HG03159 (cell line): ENCODE results near the gene UGGT2.
"Not testable (repeated sequence)": the region's sequence is repeated elsewhere in the genome, so short reads cannot be mapped to it uniquely, and the experiment has no call there.

Experiments used
- ATAC-seq: cut with Tn5 transposase; IDR thresholded peaks from one replicate; pipeline ENCODE4 v1.9.1; 2021; ENCODE audit warnings: mild to moderate bottlenecking, moderate library complexity; ENCODE audit not compliant: unreplicated experiment

Gene UGGT2

DNA sequence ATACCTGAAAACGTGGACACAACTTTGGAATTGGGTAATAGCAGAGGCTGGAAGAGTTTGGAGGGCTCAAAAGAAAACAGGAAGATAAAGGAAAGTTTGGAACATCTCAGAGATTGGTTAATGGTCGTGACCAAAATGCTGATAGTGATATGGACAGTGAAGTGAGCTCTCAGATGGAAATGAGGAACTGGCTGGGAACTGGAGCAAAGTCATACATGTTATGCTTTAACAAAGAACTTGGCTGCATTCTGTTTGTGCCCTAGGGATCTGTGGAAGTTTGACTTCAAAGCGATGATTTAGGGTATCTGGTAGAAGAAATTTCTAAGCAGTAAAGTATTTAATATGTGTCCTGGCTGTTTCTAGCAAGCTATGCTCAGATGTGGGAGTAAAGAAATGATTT lies 240.1 kb downstream of the UGGT2 start:
- no peak for ATAC-seq

DNA sequence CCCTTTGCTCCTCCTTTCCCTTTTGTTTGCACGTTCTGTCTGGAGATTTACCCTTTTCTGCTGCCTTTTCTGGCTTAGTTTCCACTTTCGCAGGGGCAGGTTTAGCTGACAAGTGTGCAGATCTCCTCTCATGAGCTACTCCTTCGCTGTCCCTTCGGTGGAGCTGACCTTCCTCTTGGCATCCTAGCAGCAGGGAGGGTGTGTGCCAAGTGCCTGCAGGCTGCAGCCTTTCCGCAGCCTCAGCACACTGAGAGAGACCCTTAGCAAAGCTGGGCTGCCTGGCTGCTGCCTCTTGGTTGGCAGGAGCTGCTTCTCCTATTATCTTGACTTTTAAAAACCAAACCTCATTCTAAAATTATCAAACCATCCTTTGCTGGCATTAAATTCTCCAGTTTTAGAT lies 243.8 kb downstream of the UGGT2 start:
- no peak for ATAC-seq

DNA sequence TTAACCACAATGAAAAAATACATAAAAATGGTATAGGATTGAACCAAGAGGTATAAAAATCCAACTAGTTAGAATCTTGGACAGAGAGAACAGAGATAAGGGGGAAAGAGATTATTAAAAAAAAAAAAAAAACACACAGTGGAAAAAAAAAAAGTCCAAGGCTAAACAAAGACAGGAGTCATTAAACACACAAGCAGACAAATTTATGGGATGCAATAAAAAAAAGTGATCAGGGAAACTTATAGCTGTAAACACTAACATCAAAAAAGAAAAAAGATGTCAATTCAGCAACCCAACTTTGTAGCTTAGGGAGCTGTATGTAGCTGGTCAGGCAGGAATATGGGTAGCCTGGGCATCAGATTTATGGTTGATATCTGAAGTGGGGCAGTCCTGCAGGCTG lies 247.3 kb downstream of the UGGT2 start:
- ATAC-seq, result no peak

DNA sequence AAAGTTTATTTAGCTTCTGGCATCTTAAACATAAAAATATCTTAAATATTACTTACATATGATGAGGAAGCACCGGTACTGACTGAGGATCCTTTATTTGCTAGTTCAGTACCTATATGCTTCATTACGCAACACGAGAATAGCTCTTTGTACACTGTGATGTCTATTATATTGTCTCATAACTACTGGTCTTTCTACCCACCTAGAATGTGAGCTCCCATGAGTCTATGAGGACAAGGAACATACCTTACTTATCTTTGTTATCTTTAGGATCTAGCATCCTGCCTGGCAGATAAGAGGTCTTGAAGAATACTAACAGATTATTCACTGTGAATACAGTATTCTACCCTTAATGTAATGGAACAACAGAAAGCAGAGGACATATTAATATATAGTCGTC lies 251.4 kb downstream of the UGGT2 start:
- no peak for ATAC-seq

DNA sequence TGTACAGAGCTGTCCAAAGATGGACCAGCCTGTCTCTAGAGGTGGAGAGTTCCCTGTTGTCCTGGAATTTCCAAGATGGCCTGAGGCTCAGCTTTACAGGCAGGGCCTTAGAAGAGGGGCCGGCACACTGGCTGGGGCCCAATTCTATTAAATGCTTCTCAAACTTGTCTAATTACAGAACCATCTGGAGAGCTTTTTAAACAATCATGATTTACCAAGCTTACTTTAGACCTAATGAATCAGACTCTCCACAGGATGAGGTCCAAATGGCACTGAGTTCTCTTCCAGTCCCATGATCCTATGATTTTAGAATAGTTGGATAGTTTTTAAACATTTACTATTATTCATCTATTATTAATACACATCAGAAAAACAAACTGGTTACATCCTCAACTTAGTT lies 252.8 kb downstream of the UGGT2 start:
- no peak for ATAC-seq

DNA sequence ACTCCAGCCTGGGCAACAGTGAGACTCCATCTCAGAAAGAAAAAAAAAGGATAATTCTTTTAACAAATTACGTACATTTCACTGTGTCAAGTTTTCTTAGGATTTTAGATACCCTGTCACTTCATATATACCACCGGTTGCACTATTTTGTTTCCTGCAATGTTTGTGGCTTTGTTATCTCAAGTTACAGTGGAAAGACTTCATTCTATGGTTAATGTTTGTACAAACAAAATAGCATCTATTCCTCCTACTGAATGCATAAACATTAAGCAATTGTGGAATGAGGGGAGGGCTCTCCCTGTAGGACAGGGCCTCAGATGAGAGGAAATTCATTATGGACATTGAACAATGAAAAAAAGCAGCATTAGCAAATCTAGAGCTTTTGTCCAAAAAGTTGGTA lies 256.2 kb downstream of the UGGT2 start:
- no peak for ATAC-seq

DNA sequence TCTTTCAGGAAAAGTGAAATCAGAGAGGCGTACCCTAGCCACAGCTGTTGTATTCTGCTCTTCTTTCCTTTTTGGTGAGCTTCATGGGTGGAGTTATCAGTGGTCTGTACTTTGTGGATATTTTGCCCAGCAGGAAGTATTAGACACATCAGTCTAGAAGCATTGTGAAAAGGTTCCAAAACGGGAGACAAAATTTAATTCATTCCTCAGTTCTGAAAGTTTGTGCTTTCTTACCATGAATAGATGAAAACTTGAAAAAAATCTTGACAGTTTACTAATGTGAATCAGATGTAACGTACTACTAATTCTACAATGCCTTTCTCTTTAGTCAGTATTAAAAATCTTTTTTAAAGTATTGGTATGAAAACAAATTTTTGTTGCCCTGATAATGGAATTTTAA lies 259.4 kb downstream of the UGGT2 start:
- no peak for ATAC-seq

DNA sequence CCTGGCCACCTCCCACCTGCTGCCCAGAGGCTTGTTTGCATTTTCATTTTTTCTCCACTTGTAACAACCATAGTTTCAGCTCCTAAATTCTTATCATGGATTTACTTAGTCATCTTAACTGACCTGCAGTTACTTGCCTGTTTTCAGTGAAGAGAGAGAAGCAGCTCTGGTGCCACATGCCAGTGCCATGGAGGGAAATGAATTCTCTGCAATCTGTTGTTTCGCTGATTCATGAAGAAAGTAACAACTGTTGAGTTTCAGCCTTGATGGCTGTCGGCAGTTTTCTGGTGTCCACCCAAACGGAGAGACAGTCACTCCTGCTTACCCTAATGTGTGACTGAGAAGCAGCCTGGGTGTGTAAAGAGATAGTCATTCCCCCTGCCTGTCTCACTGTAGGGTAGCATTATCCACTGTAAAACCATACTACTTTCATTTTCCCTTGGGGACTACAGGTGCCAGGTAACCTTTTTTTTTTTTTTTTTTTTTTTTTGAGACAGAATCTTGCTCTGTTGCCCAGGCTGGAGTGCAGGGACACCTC lies 260.1 kb downstream of the UGGT2 start:
- no peak for ATAC-seq

DNA sequence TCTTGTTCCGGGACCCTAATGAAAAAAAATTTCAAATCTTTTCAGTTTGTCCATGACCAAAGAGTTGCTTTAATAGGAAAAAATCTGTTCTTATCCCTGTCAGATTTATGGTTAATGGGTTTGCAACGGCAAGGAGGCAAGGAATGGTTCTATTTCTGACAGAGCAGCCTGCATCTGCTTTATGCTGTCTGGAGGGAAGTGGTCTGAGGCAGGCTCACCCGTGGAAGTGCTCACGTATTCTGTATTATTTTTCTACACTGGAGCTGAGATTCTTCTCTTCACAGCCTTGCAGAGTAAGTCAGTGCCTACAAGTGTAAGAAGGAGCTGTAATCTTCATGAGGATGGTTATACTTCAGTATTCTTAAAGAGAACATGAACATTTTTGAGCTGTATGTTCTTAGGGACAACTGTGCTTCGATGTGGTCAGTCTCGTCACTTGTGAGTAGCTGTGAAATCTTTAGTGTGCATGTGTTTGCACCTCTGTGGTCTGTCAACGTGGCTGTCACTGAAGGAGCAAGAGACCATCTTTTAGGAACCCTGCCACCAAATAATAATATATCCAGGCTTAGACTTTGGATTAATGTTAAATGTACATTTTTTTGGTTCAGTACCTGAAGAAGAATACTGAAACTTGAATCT lies 262.0 kb downstream of the UGGT2 start:
- ATAC-seq, result no peak

DNA sequence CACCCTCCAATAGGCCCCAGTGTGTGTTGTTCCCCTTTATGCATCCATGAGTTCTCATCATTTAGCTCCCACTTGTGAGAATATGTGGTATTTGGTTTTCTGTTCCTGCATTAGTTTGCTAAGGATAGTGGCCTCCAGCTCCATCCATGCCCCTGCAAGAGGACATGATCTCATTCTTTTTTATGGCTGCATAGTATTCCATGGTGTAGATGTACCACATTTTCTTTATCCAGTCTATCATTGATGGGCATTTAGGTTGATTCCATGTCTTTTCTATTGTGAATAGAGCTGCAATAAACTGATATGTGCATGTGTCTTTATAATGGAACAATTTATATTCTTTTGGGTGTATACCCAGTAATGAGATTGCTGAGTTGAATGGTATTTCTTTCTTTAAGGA lies 263.9 kb downstream of the UGGT2 start:
- not testable (repeated sequence) for ATAC-seq

DNA sequence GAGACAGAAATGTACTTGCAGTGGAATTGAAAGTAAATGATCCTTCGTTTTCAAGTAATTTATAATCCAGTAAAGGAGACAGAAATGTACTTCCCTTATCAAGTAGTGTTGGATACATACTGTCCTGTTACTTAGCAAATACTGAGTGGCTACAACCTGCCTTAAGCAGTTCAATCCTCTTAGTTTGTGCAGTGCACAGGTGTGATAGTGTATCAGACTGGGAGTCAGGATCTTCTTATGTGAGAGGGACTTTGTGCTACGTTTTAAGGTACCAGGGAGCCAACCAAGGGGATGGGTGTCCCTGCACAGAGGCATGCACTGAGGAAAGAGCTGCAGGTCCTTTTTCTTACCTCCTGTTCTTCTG lies 265.1 kb downstream of the UGGT2 start:
- no peak for ATAC-seq

DNA sequence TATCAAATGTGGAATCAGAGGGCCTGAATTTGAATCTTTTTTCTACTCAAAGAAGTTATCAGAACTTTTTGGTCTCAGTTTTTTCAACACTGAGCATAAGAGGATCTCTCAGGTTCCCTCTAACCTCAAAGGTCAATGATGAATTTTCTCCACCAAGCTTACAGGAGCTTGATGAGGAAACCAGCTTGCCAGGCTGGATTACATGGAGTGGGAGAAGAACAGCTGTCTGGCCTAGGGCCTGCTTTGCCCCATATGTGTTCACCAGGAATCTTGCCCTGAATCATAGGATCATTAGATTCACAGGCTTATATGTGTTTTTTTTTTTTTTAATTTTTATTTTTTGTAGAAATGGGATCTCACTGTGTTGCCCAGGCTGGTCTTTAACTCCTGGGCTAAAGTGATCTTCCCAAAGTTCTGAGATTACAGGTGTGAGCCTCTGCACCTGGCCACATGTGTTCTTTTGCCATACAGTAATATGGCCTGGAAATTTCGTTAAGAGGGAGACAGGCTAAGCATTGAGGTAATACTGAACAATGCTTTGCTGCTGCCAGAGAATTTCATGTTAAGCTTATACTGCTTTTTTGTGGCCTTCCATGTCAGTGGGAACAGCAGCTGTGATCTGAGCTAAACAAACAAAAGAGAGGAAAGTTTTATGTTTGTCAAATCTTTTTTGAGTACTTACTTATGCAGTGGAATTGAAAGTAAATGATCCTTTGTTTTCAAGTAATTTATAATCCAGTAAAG lies 265.7 kb downstream of the UGGT2 start:
- no peak for ATAC-seq

DNA sequence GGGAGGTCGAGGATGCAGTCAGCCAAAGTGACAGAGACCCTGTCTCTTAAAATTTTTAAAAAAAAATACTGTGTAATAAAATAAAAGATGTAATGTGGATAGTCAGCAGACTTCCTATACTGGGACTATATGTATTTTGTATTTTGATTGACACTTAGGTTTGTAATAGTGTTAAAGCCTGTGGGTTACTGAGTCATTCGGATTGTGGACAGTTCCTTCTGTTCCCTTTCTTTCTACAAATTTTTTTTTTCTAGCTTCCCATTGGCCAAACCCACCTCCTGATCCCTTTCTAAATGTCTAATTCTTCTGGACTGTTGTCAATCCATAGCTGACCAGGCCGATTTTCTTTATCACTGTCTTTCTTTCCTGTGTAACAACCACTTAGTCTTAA lies 268.3 kb downstream of the UGGT2 start:
- no peak for ATAC-seq

DNA sequence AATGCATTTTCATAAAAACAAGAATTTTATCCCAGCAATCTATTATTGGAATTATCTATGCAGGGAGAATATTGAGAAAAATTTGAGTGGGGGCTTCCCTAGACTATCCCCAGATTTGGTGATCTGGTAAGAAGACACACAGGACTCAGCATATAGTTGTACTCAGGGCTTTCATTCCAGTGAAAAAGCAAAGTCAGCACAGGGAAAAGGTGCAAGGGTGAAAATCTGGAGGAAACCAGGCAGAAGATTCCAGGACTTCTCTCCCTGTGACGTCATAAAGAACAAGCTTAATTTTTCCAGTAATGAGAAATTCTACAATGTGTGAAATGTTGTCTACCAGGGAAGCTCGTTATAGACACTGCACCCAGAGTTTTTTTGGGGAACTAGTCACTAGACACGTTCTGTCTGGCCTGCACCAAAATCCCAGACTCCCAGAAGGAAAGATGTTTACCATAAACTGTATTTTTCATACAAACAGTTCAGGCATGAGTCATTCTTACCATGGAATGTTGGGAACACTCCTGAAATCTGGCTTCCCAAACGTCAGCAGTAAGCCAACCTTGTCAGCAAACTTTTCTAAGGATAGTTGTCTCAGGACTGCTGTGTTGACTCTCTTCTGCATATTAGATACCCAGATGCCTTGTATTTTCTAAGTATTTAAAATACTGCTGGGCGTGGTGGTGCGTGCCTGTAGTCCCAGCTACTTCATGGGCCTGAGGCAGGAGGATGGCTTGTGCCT lies 268.9 kb downstream of the UGGT2 start:
- no peak for ATAC-seq

DNA sequence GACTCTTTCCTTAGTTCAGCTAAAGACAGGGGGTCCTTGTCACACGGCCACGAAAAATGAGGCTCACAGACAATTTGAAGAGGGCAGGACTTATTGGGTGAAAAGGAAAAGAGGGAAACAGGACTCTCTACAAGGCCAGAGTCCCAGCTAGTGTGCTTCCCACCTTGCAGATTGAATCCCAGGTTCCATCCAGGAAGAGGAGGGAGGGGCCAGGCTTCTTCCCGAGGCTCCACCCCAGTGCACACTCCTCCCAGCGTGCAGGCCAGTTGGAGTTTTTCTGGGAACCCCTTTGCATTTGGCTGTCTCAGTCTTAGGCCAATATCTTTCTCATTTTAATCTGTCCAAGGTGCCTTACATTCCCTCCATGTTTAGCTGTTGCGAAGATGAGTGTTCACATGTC lies 269.5 kb downstream of the UGGT2 start:
- ATAC-seq, result no peak

DNA sequence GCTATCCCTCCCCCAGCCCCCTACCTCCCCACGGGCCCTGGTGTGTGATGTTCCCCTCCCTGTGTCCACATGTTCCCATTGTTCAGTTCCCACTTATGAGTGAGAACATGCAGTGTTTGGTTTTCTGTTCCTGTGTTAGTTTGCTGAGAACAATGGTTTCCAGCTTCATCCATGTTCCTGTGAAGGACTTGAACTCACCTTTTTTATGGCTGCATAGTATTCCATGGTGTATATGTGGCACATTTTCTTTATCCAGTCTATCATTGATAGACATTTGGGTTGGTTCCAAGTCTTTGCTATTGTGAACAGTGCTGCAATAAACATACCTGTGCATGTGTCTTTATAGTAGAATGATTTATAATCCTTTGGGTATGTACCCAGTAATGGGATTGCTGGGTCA lies 271.3 kb downstream of the UGGT2 start:
- not testable (repeated sequence) for ATAC-seq

DNA sequence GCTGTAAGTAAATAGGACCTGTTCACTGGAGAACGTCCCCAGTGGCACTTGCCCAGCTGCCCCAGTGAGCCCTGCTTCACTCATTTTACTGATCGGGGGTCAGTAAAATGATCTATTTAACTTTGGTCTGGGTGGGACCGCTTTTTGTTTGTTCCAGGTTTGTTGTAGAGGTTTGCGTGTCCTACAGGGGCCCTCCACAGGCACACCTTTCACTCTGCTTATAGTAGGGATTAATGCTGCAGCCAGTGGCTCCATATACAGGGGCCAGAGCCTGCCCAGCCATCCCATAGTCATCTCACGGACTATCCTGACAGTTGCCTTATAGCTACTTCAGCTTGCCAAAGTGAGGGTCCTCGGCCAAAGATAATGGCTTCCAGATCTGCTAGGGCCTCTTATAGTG lies 272.2 kb downstream of the UGGT2 start:
- ATAC-seq, result no peak

DNA sequence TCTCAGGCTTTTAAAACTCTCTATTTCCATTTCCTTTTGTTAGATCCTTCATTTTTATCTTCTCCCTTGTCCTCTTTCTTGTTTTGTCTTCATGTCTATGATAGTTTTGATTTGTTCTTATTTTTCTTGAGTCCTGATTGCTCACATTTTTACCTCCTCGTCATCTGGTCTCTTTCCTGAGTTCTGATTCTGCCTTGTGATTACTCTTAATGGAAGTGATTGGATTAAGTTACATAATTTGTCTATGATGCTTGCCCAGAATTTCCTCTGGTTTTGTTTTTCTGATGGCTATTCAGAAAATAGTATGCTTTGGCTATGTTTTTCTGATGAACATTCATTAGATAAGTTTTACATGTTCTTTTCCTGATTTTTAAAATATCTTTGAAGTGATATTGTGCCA lies 273.7 kb downstream of the UGGT2 start:
- no peak for ATAC-seq

DNA sequence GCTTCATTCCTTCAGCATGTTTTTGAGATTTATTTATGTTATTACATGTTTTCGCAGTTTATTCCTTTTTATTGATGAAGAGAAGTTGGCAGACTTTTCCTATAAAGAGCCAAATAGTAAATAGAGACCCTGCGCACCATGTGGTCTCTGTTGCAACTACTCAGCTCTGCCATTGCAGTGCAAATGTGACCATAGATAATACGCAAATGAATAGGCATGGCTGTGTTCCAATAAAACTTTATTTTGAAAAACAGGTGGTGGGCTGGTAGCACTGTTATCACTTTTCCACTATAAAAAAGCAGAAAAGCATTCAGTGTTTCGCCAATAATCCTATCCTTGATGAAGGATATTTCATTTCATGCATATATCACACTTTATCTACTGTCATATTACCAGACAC lies 281.3 kb downstream of the UGGT2 start:
- no peak for ATAC-seq

DNA sequence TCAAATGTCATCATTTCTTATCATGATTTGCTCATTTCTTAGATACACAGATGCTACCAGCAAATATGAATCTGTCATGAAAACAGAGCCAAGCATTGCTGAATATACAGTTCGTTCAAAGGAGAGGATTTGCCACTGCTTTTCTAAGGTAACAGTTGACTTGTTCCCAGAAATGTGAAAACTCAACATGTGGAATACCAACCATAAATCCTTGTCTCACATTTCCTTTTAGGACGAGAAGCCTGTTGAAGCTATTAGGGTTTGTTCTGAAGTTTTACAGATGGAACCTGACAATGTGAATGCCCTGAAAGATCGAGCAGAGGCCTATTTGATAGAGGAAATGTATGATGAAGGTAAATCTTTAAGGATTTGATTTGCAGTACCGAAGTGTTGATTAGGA lies 289.6 kb downstream of the UGGT2 start:
- no peak for ATAC-seq

DNA sequence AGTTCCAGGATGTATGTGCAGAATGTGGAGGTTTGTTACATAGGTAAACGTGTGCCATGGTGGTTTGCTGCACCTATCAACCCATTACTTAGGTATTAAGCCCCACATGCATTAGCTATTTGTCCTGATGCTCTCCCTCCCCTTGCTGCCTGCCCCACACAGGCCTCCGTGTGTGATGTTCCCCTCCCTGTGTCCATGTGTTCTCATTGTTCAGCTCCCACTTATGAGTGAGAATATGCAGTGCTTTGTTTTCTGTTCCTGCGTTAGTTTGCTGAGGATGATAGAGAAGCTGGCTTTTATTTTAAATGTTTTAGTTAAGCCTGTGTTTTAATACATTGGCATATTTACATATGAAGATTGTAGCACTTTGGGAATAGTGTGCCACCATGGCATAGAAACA lies 290.6 kb downstream of the UGGT2 start:
- not testable (repeated sequence) for ATAC-seq

DNA sequence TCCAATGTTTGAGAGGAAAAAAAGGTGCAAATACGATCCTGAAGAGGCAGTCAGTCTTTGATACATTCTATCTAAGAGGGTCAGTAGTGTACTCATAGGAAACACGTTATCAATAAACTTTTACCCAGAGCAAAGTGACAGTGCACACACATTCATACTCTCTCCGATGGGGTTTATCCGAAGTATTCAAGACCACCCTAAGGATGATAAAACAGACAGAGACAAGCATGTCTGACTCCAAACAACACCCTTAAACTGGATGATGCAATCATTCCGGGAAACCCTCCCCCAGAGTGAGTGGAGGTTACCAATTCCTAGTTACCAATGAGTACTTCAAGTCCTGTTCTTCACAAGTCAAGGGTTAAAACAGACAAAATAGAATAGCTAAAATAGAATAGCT lies 297.1 kb downstream of the UGGT2 start:
- no peak for ATAC-seq
